Suppressor macrophage treated with lipopolysaccharide for 4 hours (primary cell): ENCODE measurements around the gene TBC1D24.
"Not testable (repeated sequence)": the region's sequence is repeated elsewhere in the genome, so short reads cannot be mapped to it uniquely, and the experiment has no call there.

ENCODE experiments used
- DNase-seq: peaks from one replicate; pipeline ENCODE4 v3.0.0-alpha.2; 2020

The TBC1D24 gene

DNA sequence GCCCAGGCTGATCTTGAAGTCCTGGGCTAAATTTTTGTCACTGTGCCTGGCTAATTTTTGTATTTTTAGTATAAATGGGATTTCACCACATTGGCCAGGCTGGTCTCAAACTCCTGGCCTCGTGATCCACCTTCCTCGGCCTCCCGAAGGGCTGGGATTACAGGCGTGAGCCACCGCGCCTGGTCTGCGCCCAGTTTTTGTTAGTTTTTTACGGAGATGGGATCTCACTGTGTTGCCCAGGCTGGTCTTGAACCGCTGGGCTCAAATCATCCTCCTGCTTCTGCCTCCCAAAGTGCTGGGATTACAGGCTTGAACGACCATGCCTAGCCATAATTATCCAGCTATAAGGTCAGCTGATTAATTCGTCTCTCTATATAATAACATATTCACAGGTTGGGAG is 59.0 kb downstream of the TBC1D24 start:
- DNase-seq, result no peak

GRCh38 chr16:2534335-2534734 is 59.4 kb downstream of the TBC1D24 start:
- DNase-seq, result not testable (repeated sequence)

DNA sequence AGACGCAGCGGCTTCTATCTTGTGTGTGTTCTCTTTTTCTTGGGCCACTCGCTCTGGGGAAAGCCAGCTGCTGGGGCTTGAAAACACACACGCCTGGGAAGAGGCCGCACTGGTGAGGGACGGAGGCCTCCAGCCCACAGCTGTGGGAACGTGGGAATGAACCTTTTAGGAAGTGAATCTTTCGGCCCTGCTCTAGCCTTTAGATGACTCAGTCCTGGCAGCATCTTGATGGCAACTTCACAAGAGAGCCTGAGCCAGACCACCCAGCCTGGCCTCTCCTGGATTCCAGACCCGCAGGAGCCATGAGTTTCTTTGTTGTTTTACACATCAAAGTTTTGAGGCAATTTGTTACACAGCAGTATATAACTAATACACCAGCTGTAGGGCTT is 60.7 kb downstream of the TBC1D24 start:
- peak; percentile 96 for DNase-seq

DNA sequence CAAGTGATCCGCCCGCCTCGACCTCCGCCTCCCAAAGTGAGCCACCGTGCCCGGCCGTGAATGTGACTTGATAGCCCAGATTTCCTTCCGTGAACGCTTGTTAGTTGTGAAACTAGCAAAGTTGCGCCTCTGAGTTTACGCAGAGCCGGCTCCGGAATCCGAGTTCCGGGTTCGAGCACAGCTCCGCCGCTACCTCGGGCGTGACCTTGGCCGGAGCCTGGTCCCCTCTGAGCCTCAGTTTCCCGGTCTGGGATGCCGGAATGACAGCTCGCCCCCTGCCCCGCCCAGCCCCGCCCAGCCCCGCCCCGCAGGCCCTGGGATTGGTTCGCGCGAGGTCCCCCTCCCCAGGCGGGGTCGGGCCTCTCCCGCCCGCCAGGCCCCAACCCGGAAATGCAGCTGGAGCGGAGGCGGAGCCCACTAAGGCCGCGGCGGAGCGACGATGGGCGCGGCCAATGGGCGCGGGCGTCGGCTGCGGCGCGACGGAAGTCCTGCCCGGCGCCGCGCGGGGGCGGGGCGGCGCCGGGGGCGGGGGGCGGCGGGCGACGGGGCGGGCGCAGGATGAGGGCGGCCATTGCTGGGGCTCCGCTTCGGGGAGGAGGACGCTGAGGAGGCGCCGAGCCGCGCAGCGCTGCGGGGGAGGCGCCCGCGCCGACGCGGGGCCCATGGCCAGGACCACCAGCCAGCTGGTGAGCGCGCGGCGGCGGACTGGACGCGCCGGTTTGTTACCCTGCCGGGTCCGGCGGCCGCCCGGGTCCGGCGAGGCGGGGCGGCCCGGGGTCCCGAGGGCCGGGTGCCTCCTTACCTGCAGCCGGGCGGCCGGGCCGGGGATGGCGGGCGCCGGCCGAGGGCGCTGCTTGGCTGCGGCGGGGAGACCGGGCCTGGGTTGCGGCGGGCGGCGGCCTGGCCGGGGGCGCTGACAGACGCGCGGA is 62.8 kb downstream of the TBC1D24 start, which contains the start of gene PDPK1:
Gene PDPK1 (plus strand): TSS at position 571 of the 929 bp plus-strand sequence. CDS start 92 bp downstream, at position 663.
- peak; percentile 99 for DNase-seq

DNA sequence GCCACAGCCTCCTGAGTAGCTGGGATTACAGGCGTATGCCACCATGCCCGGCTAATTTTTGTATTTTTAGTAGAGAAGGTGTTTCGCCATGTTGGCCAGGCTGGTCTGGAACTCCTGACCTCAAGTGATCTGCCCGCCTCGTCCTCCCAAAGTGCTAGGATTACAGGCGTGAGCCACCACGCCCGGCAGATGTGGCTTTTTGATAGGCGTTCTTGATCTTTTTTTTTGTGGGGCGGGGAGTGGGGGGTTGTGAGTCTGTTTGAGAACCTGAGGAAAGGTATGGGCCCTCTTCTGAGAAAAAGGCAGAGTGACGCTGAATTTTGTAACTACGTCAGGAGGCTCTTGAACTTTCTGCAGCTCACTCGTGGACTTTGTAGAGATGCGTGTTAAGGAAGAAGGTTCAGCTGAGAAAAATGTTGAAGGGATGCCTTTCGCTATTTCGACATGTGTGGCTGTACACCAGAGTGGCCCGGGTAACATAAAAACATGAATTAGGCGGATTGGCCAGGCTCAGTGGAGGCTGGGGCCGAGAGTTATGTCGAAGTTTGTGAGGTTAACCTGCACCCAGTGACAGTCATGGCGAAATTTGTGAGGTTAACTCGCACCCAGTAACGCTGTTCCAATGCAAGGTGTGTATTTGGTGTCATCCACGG is 64.4 kb downstream of the TBC1D24 start:
- DNase-seq, result not testable (repeated sequence)

DNA sequence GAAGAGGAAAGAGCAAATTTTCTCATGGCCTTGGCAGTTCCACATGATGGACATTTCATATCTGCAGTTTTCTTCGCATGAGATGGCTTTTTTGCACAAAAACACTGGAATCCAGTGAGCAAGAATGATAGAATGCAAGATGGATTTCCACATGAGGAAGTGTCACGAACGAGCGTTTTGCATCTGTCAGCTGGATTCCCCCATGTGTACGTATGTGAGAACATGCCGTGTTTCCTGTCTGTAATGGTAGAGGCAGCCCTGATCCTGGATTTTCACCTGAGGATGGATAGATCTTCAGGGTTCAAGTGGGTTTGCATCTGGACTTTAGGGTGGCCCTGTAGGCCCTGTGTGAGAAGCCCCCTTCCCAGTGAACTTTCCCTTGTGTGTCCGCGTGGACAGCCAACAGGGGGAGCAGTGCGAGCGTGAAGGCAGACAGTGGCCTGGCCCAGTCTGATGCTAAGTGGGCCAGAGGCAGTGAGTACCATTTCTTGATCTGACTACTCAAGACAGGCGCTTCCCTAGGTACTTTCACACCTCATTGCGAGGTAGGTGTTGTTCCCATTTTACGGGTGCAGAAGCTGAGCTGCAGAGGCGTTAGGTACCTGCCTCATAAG is 65.0 kb downstream of the TBC1D24 start:
- not testable (repeated sequence) for DNase-seq

DNA sequence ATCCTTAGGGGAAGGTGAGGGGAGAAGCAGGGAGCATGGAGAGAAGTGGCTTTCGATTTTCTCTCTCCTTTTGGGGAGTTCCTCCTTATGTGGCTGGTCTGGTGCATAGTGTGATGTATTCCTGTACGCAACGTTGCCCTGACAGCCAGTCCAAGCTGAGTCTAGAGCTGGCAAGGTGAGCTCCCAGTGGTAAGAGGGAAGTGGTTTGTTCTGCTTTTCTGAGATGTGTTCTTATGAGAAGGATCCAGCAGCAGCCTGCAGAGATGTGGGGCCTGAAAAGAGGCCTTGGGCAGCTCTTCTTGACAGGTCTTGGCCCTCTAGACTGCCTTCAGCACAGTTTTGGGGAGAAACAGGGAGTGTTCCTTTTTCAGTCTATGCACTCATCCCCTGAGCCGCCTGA is 66.0 kb downstream of the TBC1D24 start:
- DNase-seq, result not testable (repeated sequence)

GRCh38 chr16:2541409-2541808 is 66.5 kb downstream of the TBC1D24 start:
- DNase-seq, result not testable (repeated sequence)

- DNase-seq, result not testable (repeated sequence)
These were observed 68.8 kb downstream of the TBC1D24 start for GRCh38 chr16:2543771-2544170.

DNA sequence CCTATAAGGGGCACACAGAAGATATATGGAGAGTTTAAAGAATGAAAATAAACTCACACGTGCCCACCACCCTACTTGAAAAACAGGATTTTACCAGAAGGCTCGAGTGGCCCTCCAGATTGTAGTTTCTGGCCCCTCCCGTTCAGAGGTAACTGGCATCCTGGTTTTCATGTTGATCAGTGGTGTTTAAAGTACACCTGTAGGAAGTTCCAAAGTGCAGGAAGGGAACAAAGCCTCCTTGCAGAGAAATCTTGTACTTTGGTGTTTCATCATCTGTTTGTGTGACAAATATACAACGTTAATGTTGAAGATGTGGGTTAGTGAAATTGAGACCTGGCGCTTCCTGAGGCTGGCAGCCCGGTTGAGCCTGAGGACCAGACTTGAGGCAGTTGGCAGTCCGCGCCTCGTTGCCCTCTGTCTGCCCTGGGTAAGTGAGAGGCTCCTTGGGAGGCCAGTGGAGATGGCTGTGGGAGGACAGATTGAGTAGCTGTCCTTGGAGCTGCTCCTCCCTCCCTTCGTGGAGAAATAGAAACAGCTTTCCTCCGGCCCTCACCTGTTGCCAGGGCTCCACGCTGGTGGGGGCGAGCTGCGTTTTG is 75.5 kb downstream of the TBC1D24 start:
- DNase-seq, result not testable (repeated sequence)

GRCh38 chr16:2551420-2551889 is 76.5 kb downstream of the TBC1D24 start:
- peak; percentile 28 for DNase-seq

DNA sequence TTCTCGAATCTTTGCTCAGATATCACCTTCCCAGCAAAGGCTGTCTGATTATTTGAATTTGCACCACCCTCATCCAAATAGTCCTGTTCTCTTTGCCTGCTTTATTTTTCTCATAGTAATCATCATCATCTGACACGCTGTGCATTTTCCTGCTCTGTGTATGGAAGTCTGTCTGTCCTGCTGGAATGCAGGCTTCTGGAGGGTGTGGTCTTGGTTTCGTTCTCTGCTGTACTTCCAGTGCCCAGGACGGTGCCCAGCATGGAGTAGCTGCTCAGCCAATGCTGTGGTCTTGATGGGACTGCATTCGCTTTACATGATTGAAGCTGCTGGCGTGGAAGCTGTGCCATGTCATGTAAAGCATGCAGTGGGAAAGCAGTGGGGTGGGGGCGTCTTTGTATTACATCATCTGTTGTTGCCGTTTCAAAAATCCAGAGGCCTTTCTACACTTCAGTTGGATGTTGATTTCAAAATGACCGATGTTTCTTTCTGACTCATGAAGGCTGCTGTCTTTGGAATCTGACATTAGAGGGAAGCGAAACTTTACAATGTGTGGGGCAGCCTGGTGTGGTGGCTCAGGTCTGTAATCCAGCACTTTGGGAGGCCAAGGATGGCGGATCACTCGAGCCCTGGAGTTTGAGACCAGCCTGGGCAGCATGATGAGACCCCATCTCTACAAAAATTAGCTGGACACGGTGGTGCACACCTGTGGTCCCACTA is 79.9 kb downstream of the TBC1D24 start:
- DNase-seq, result not testable (repeated sequence)
